Peyer's patch (tissue), 4 donors: ENCODE data around the gene EIF4B. TPM values are rescaled to one million over a fixed set of nuclear protein-coding genes. Genes with fewer than 3 reads are reported as not detected.

ENCODE experiments used
- DNase-seq, 3 donors: peaks; one replicate each; pipeline ENCODE4 v3.0.0-alpha.2; 2017 to 2019
- H3K27ac ChIP-seq, 4 donors: fragments of 200-600 bp; sonication (generic); one replicate each; pipeline ENCODE4 v1.5.1; 2016 to 2019
- H3K27me3 ChIP-seq, 2 donors: fragments of 200-600 bp; sonication (generic); one replicate each; pipeline ENCODE4 v1.5.1; 2019
- H3K36me3 ChIP-seq, 3 donors: fragments of 200-600 bp; sonication (generic); one replicate each; pipeline ENCODE4 v1.5.1; 2016 to 2019
- H3K4me1 ChIP-seq, 4 donors: fragments of 200-600 bp; sonication (generic); one replicate each; pipeline ENCODE4 v1.5.1; 2016 to 2019
- H3K4me3 ChIP-seq, 4 donors: fragments of 200-600 bp; sonication (generic); 1 replicate in 3 of 4; 2 replicates in 1 of 4; pipeline ENCODE4 v1.5.1; 2016 to 2019; ENCODE audit warnings: mild to moderate bottlenecking in 1 of 4
- H3K9me3 ChIP-seq, 4 donors: fragments of 200-600 bp; sonication (generic); one replicate each; pipeline ENCODE4 v1.5.1; 2016 to 2019; ENCODE audit warnings: mild to moderate bottlenecking in 1 of 4
- POLR2A ChIP-seq, 2 donors: fragments of 450-650 bp; IDR thresholded peaks; one replicate each; pipeline ENCODE4 v1.5.1; 2017; ENCODE audit warnings: antibody characterized with exemption in 2 of 2, mild to moderate bottlenecking in 2 of 2, moderate library complexity in 2 of 2
- total RNA-seq, 4 donors: library from RNA; depleted of rRNA; stranded (reverse); fragments of >200 nt; gene quantifications; one replicate each; pipeline ENCODE4 v1.1.0, GENCODE V29; 2016
- TF ChIP-seq, protein P1 (sequence below), 6 experiments: fragments of 450-650 bp in 4 of 6; fragments of 200-600 bp in 2 of 6; sonication (generic) in 1 of 6; IDR thresholded peaks; one replicate each; pipeline ENCODE4 v1.5.1; 2017 to 2019; ENCODE audit warnings: antibody characterized with exemption in 6 of 6, mild to moderate bottlenecking in 3 of 6, moderate library complexity in 1 of 6

EIF4B gene
- total RNA-seq, 4 donors from 2014 or later, result 234 to 531 (median 250) TPM

DNA sequence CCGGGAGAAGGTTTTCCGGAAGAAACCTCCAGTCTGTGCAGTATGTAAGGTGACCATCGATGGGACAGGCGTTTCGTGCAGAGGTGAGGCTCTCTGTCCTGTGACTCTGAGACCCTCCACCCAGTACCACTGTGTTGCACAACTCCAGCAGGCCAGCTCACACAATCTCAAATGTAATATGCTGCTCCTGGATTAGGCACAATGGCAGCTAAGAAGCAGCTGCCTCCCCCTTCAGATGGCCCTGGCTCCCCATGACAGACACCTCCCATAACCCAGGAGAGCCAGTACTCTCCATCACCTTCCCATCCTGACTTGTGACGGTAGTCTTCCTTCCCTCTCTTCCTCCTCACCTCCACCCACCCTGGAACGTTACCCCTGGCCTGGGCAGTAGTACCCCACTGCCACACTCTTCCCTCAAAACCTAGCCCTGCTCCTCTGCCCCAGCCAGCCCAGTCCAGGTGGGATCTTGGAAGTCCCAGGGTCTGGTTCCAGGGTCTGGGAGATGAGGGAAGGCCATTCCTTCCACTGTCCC lies 45.7 kb downstream of the EIF4B start:
- TF ChIP-seq, protein P1, sequence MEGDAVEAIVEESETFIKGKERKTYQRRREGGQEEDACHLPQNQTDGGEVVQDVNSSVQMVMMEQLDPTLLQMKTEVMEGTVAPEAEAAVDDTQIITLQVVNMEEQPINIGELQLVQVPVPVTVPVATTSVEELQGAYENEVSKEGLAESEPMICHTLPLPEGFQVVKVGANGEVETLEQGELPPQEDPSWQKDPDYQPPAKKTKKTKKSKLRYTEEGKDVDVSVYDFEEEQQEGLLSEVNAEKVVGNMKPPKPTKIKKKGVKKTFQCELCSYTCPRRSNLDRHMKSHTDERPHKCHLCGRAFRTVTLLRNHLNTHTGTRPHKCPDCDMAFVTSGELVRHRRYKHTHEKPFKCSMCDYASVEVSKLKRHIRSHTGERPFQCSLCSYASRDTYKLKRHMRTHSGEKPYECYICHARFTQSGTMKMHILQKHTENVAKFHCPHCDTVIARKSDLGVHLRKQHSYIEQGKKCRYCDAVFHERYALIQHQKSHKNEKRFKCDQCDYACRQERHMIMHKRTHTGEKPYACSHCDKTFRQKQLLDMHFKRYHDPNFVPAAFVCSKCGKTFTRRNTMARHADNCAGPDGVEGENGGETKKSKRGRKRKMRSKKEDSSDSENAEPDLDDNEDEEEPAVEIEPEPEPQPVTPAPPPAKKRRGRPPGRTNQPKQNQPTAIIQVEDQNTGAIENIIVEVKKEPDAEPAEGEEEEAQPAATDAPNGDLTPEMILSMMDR (IDR thresholded peaks at IDR 0.05), result no peak
- no peak for TF ChIP-seq POLR2A (IDR thresholded peaks at IDR 0.05)
- Histone ChIP-seq H3K9me3 (no peaks in the 10 kb centered on the region), H3K27ac (peak overlapping the region; percentile 77 to 94 (median 92)), H3K27me3 (no peaks in the 10 kb centered on the region), H3K4me1 (peaks cover 0 to 57% (median 15%) of the 10 kb centered on the region in 4 donors), H3K4me3 (peak overlapping the region in 3 of 4 donors; percentile 9 to 65 (median 59)), H3K36me3 (peaks cover 0 to 3% (median 0%) of the 10 kb centered on the region in 3 donors)
- DNase-seq, result no peak

DNA sequence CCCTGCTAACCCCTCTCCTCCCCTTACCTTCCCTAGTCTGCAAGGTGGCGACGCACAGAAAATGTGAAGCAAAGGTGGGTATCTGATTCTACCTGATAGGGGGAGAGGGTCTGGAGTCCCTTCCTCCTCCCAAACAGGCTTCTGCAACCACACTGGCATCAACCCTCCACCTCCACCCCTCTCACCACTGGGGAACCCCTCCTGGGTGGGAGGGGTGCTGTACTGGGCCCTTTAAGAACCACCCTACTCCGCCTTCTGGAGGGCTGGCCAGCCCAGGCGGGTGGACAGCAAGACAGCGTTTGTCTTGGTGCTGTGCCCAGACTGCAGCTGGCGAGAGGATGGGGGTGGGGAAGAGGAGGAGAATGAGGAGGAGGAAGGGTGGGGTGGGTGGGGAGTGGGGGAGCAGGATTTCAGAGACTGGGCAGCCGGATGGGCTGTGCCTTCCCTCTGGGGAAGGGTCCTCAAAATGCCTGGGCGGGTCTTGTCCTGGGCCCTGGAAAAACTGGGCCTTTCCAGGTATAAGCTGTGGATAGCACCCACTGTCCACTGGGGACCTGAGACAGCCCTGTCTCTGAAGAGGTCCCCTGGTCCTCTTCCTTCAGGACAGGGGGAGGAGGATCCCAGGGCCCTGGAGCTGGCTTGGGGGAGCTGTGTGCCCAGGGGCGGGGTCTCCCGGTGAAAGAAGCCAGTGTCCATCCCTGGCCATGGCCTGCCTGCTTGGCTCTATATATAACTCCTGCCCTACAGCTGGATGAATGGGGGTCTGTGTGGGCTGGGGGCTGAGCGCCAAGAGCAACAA lies 46.4 kb downstream of the EIF4B start:
- no peak for TF ChIP-seq POLR2A (IDR thresholded peaks at IDR 0.05)
- TF ChIP-seq, protein P1 (IDR thresholded peaks at IDR 0.05), result no peak
- peaks cover 0 to 10% (median 0%) of the 10 kb centered on the region in 3 donors for H3K36me3 ChIP-seq
- H3K4me1 ChIP-seq, result peaks cover 0 to 57% (median 15%) of the 10 kb centered on the region in 4 donors
- no peaks in the 10 kb centered on the region for H3K27me3 ChIP-seq
- H3K9me3 ChIP-seq, result no peaks in the 10 kb centered on the region
- peak overlapping the region; percentile 77 to 94 (median 92) for H3K27ac ChIP-seq
- peak overlapping the region in 3 of 4 donors; percentile 9 to 65 (median 59) for H3K4me3 ChIP-seq
- DNase-seq, result peak; percentile 45 to 85 (median 84)

DNA sequence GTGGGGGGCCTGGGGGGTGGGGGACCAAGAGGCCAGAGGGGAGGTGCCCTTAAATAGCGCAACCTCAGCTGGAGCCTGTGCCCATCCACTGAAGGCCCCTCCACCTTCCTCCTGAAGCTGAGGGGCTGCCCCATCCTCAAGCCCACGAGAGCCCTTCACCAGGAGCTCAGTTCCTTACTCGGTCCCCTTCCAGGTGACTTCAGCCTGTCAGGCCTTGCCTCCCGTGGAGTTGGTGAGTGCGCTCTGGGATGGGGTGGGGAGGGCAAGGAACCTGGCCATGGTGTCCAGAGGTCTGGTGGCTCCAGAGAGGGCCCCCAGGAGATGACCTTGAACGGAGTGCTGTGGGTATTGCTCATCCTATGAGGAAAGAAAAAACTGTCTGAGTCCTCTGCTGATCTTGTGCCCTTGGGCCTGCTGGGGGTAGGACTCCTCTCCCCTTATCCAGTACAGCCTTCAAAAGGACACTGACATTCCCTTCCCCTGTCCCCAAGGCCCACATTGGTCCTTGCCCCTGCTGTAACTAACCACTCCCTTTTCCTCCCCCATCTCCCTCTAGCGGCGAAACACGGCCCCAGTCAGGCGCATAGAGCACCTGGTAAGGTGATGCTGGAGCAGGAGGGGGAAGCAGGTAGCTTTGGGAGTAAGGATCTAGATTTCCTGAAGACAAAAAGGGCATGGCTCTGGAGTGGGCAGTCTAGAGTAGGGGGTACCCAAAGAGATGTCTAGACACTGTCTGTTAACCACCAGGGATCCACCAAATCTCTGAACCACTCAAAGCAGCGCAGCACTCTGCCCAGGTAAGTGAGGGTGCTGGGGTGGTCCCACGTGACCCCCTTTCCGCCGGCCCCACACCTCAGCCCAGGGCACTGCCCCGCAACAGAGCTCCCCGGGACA lies 47.2 kb downstream of the EIF4B start:
- Histone ChIP-seq H3K36me3 (peaks cover 0 to 18% (median 0%) of the 10 kb centered on the region in 3 donors), H3K4me1 (peaks cover 0 to 52% (median 15%) of the 10 kb centered on the region in 4 donors), H3K27ac (peak overlapping the region; percentile 77 to 94 (median 92)), H3K9me3 (no peaks in the 10 kb centered on the region), H3K27me3 (no peaks in the 10 kb centered on the region), H3K4me3 (peak overlapping the region; percentile 51 to 62 (median 56))
- TF ChIP-seq, protein P1 (IDR thresholded peaks at IDR 0.05), result peak; percentile 45 to 93 (median 78)
- TF ChIP-seq POLR2A (IDR thresholded peaks at IDR 0.05), result peak in 1 of 2 donors; percentile 21
- peak; percentile 74 to 90 (median 87) for DNase-seq

DNA sequence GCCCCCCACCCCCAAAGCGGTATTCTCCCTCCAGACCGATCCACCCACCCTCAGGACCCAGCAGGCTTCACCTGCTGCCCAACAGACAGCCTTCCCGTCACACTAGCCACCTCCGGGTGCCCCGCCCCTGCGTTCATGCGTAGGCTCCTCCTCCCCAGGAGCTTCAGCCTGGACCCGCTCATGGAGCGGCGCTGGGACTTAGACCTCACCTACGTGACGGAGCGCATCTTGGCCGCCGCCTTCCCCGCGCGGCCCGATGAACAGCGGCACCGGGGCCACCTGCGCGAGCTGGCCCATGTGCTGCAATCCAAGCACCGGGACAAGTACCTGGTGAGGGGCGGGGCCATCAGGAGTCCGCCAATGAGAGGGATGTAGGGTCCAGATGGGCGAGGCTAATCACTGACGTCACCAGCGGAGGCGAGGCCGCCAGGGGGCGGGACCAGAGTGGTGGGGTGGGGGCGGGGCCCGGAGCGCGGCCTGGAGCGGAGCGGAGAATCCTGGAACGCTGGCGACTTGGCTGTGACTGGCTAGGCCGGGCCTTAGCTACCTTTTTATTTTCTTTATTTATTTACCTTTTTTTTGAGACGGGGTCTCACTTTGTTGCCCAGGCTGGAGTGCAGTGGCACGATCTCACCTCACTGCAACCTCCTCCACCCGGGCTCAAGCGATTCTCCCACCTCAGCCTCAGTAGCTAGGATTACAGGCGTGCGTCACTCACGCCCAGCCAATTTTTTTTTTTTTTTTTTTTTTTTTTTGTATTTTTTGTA lies 48.0 kb downstream of the EIF4B start:
- Histone ChIP-seq H3K27me3 (no peaks in the 10 kb centered on the region), H3K36me3 (peaks cover 0 to 26% (median 0%) of the 10 kb centered on the region in 3 donors), H3K9me3 (no peaks in the 10 kb centered on the region), H3K27ac (peak overlapping the region; percentile 77 to 94 (median 92)), H3K4me3 (peak overlapping the region; percentile 51 to 62 (median 56)), H3K4me1 (peaks cover 0 to 43% (median 12%) of the 10 kb centered on the region in 4 donors)
- peak; percentile 75 to 94 for TF ChIP-seq POLR2A (IDR thresholded peaks at IDR 0.05)
- TF ChIP-seq, protein P1 (IDR thresholded peaks at IDR 0.05), result peak in 1 of 6 experiments; percentile 2
- DNase-seq, result peak; percentile 98
